ENCODE measurements around the gene KCTD8.

DNA sequence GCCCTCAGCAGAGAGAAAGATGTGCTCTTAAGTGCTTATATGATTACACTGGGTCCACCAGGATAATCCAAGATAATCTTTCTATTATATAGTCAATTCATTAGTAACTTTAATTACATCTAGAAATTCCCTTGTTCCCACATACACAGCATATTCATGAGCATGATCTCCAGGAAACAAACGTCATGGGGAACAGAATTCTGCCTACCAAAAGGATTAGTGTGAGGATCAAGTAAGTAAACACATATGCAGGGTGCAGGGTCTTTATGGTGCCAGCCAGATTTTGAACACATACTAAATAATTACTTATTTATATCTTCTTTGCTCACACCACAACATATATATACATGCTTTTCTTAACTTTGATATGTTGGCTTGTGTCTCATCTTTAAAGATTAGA, 169.1 kb downstream of the KCTD8 start:
- TF ChIP-seq EZH2 (IDR thresholded peaks at IDR 0.05) (no peak), POLR2AphosphoS5 (IDR thresholded peaks at IDR 0.05; ENCODE audit: borderline replicate concordance, low read depth, low read length) (no peak), FOXP2 (optimal IDR thresholded peaks at IDR 0.05; ENCODE audit: control extremely low read depth, extremely low read length, insufficient read depth) (no peak)
